HG03097 (cell line): Measurements from ENCODE around the gene INPP5D.
"Not testable (repeated sequence)": the region's sequence is repeated elsewhere in the genome, so short reads cannot be mapped to it uniquely, and the experiment has no call there.

Source experiments
- ATAC-seq: cut with Tn5 transposase; IDR thresholded peaks from one replicate; pipeline ENCODE4 v1.9.1; 2021; ENCODE audit not compliant: unreplicated experiment, low FRiP score

The INPP5D gene

GRCh38 chr2:233089851-233090250 lies 29.7 kb downstream of the INPP5D start:
- no peak for ATAC-seq

- no peak for ATAC-seq
Measured at GRCh38 chr2:233090879-233091278, 30.7 kb downstream of the INPP5D start.

- ATAC-seq = no peak
Measured at GRCh38 chr2:233091595-233092375, 31.6 kb downstream of the INPP5D start.

GRCh38 chr2:233092432-233093165 lies 32.5 kb downstream of the INPP5D start:
- no peak for ATAC-seq

GRCh38 chr2:233093166-233093448 lies 33.0 kb downstream of the INPP5D start:
- ATAC-seq = no peak

- ATAC-seq = no peak
Measured at GRCh38 chr2:233093721-233094120, 33.6 kb downstream of the INPP5D start.

- ATAC-seq = no peak
Measured at GRCh38 chr2:233094614-233095013, 34.5 kb downstream of the INPP5D start.

- no peak for ATAC-seq
Measured at GRCh38 chr2:233096006-233096405, 35.9 kb downstream of the INPP5D start.

GRCh38 chr2:233098618-233099017 lies 38.5 kb downstream of the INPP5D start:
- ATAC-seq = no peak

GRCh38 chr2:233099820-233100191 lies 39.7 kb downstream of the INPP5D start:
- not testable (repeated sequence) for ATAC-seq

GRCh38 chr2:233100192-233100998 lies 40.3 kb downstream of the INPP5D start:
- ATAC-seq = peak; percentile 67

- ATAC-seq = peak; percentile 6
Measured at GRCh38 chr2:233101141-233101540, 41.0 kb downstream of the INPP5D start.

- ATAC-seq = no peak
Measured at GRCh38 chr2:233101816-233102215, 41.7 kb downstream of the INPP5D start.

- ATAC-seq = no peak
Measured at GRCh38 chr2:233105156-233105895, 45.2 kb downstream of the INPP5D start.

- ATAC-seq = no peak
Measured at GRCh38 chr2:233105930-233106329, 45.8 kb downstream of the INPP5D start.

- no peak for ATAC-seq
Measured at GRCh38 chr2:233107011-233107410, 46.9 kb downstream of the INPP5D start.

GRCh38 chr2:233107831-233108300 lies 47.7 kb downstream of the INPP5D start:
- ATAC-seq = no peak

GRCh38 chr2:233108611-233109490 lies 48.7 kb downstream of the INPP5D start:
- ATAC-seq = no peak

GRCh38 chr2:233111427-233111826 lies 51.3 kb downstream of the INPP5D start:
- ATAC-seq = no peak

GRCh38 chr2:233112329-233112728 lies 52.2 kb downstream of the INPP5D start:
- ATAC-seq = no peak
